Endodermal cell (in vitro differentiated cells): Measurements from ENCODE around the gene SLC7A1. TPM values are rescaled to one million over a fixed set of nuclear protein-coding genes. Genes with fewer than 3 reads are reported as not detected.

ENCODE experiments used
- DNase-seq: peaks from one replicate; pipeline ENCODE4 v3.0.0-alpha.2; 2017
- H3K27ac ChIP-seq: 2 replicates; pipeline ENCODE4 v1.5.1; 2013; ENCODE audit warnings: mild to moderate bottlenecking, low read depth, low read length, moderate library complexity
- H3K27me3 ChIP-seq: 2 replicates; pipeline ENCODE4 v1.6.1; 2013; ENCODE audit warnings: mild to moderate bottlenecking, low read length, moderate library complexity; ENCODE audit not compliant: insufficient read depth, control insufficient read depth, poor library complexity, severe bottlenecking
- H3K36me3 ChIP-seq: 2 replicates; pipeline ENCODE4 v1.7.0; 2013; ENCODE audit warnings: mild to moderate bottlenecking, low read length, moderate library complexity; ENCODE audit not compliant: control insufficient read depth, insufficient read depth
- H3K4me1 ChIP-seq: one replicate; pipeline ENCODE4 v1.7.0; 2013; ENCODE audit warnings: low read length; ENCODE audit not compliant: control insufficient read depth, insufficient read depth
- H3K4me3 ChIP-seq: 2 replicates; pipeline ENCODE4 v1.5.1; 2013; ENCODE audit warnings: mild to moderate bottlenecking, low read length, moderate library complexity
- H3K9ac ChIP-seq: 2 replicates; pipeline ENCODE4 v1.6.1; 2013; ENCODE audit warnings: mild to moderate bottlenecking, low read length, moderate library complexity; ENCODE audit not compliant: poor library complexity, severe bottlenecking; ENCODE audit errors: extremely low read depth
- H3K9me3 ChIP-seq: 2 replicates; pipeline ENCODE4 v1.6.1; 2013; ENCODE audit warnings: mild to moderate bottlenecking, low read length, moderate library complexity; ENCODE audit not compliant: control insufficient read depth
- H3K27ac Mint-ChIP-seq: 2 replicates; pipeline ENCODE4 v1.8.0; 2020; ENCODE audit warnings: mixed read lengths
- H3K27me3 Mint-ChIP-seq: 2 replicates; pipeline ENCODE4 v1.8.0; 2021; ENCODE audit warnings: mild to moderate bottlenecking, mixed read lengths; ENCODE audit not compliant: insufficient read depth
- H3K36me3 Mint-ChIP-seq: 2 replicates; pipeline ENCODE4 v1.8.0; 2020; ENCODE audit warnings: low read depth, mixed read lengths
- H3K4me1 Mint-ChIP-seq: 2 replicates; pipeline ENCODE4 v1.8.0; 2020; ENCODE audit warnings: mixed read lengths
- H3K4me3 Mint-ChIP-seq: 2 replicates; pipeline ENCODE4 v1.8.0; 2020; ENCODE audit warnings: mild to moderate bottlenecking, moderate library complexity, mixed read lengths
- H3K9me3 Mint-ChIP-seq: 2 replicates; pipeline ENCODE4 v1.8.0; 2020; ENCODE audit warnings: mild to moderate bottlenecking, mixed read lengths
- WGBS, 2 experiments: methylation state at CpG; one replicate each; pipeline versions ENCODE4 v1.1.5 to v1.1.7; 2013; ENCODE audit warnings: missing lambda C conversion rate in 2 of 2, mixed read lengths in 1 of 2; ENCODE audit not compliant: insufficient coverage in 1 of 2, insufficient read length in 1 of 2; 5-methylcytosine and 5-hydroxymethylcytosine counted together
- total RNA-seq, 2 donors: library from RNA; stranded (reverse); fragmentation: NEBNext Ultra II Directional in 1 of 2; extraction: Animal tissue kit (Norgen Biotek cat#: 25700) in 1 of 2; gene quantifications; 2 replicates in 1 of 2; 3 replicates in 1 of 2; pipeline ENCODE4 v1.2.1, GENCODE V29; 2021
- TF ChIP-seq, protein P1 (sequence below): fragments of 200-600 bp; sonication (generic); conservative IDR thresholded peaks from 2 replicates; pipeline ENCODE4 v1.5.0; 2021; ENCODE audit warnings: antibody characterized with exemption, mild to moderate bottlenecking

Gene SLC7A1
- total RNA-seq, 2 donors from 2014 or later, result 26.0 to 27.3 TPM

DNA sequence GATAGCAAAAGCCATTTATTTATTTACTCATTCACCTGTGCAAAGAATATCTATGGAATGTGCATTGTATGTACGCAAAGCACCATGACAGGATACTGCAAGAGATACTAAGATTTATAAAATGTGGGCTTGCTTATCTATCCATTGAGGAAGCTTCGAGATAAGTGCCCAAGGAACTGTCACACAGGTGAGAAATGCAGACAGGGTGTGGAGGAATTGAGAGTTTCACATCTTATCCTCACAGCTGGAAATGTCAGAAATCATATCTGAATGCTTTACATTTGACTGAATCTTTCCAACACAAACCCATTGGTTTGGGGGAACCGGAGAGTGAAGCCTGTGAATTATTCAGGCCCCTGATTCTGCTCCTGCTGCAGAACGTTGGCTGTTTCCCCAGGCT lies 113.0 kb downstream of the SLC7A1 start:
- H3K27ac Mint-ChIP-seq, result no peak overlapping the region
- no peak overlapping the region for H3K4me3 Mint-ChIP-seq

DNA sequence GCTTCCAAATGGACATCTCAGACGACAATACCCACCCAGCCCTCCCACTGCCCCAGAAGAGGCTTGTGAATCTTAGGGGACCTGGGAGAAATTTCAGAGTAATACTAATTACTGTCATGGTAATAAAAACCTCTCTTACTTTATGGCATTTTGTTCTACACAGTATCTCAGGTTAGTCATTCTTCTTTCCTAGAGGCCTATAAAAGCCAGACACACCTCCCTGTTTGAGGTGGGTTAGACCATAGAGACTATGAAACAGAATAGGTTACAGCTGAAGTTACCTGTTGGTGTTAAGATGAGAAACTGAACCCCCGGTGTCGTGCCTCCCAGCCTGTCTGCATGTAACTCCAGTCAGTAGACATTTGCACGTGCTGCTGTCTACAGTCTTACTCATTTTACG lies 113.9 kb downstream of the SLC7A1 start:
- no peaks in the 10 kb centered on the region for H3K9me3 ChIP-seq
- Mint-ChIP-seq H3K4me1 (peaks cover 24% of the 10 kb centered on the region), H3K4me3 (no peak overlapping the region), H3K27me3 (peaks cover 22% of the 10 kb centered on the region), H3K36me3 (no peaks in the 10 kb centered on the region), H3K9me3 (no peaks in the 10 kb centered on the region), H3K27ac (no peak overlapping the region)
- H3K27me3 ChIP-seq, result peaks cover 7% of the 10 kb centered on the region
- no peak overlapping the region for H3K9ac ChIP-seq
- H3K27ac ChIP-seq, result no peak overlapping the region
- no peak for DNase-seq
- H3K4me3 ChIP-seq, result no peak overlapping the region
- no peaks in the 10 kb centered on the region for H3K36me3 ChIP-seq
- peaks cover 6% of the 10 kb centered on the region for H3K4me1 ChIP-seq
- whole genome bisulfite sequencing, 2 experiments, result 89 to 96% methylated on average over 4 to 5 of the region's 5 CpGs
- TF ChIP-seq, protein P1, sequence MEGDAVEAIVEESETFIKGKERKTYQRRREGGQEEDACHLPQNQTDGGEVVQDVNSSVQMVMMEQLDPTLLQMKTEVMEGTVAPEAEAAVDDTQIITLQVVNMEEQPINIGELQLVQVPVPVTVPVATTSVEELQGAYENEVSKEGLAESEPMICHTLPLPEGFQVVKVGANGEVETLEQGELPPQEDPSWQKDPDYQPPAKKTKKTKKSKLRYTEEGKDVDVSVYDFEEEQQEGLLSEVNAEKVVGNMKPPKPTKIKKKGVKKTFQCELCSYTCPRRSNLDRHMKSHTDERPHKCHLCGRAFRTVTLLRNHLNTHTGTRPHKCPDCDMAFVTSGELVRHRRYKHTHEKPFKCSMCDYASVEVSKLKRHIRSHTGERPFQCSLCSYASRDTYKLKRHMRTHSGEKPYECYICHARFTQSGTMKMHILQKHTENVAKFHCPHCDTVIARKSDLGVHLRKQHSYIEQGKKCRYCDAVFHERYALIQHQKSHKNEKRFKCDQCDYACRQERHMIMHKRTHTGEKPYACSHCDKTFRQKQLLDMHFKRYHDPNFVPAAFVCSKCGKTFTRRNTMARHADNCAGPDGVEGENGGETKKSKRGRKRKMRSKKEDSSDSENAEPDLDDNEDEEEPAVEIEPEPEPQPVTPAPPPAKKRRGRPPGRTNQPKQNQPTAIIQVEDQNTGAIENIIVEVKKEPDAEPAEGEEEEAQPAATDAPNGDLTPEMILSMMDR, result no peak

More for the DNA sequence above, 113.0 kb downstream of the SLC7A1 start:
- Mint-ChIP-seq H3K36me3 (no peaks in the 10 kb centered on the region), H3K4me1 (peaks cover 24% of the 10 kb centered on the region), H3K27me3 (peaks cover 24% of the 10 kb centered on the region), H3K9me3 (no peaks in the 10 kb centered on the region)
- Histone ChIP-seq H3K36me3 (no peaks in the 10 kb centered on the region), H3K9me3 (no peaks in the 10 kb centered on the region), H3K27ac (no peak overlapping the region), H3K9ac (no peak overlapping the region), H3K4me3 (no peak overlapping the region), H3K4me1 (peaks cover 6% of the 10 kb centered on the region), H3K27me3 (peaks cover 7% of the 10 kb centered on the region)
- DNase-seq, result peak; percentile 18
- TF ChIP-seq, protein P1, result no peak
- WGBS, 2 experiments, result 77 to 100% methylated on average over 1 to 4 of the region's 4 CpGs

DNA sequence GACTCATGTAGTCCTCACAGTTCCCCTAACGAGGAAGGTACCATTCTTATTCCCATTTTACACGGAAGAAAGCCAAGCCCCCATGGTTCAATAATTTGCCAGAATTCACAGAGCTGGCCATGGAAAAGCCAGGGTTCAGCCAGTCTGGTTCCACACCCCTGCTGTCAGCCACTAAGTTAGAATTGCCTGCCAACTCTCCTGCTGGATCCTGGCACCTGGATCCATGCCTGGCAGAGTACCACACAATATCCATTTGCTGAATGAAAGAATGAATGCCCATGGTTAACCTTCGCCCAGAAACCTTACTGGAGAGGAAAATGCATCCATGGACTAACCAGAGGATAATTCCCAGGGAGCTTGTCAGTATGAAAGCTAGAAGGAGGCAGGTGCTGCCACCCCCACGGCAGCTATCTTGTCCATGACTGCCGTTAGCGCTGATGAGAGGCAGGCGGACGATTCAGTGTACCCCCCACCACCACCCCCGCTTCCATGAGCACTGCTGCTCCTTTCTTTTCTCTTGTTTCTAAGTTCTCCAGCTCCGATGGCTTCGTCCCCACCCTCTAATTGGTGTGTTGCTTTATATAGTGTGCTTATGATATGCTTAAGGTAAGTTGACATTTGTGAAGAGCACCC lies 114.5 kb downstream of the SLC7A1 start:
- Histone ChIP-seq H3K9ac (no peak overlapping the region), H3K27me3 (peaks cover 7% of the 10 kb centered on the region), H3K27ac (no peak overlapping the region), H3K36me3 (no peaks in the 10 kb centered on the region), H3K9me3 (no peaks in the 10 kb centered on the region), H3K4me3 (no peak overlapping the region), H3K4me1 (peaks cover 6% of the 10 kb centered on the region)
- Mint-ChIP-seq H3K4me1 (peaks cover 24% of the 10 kb centered on the region), H3K27me3 (peaks cover 21% of the 10 kb centered on the region), H3K9me3 (no peaks in the 10 kb centered on the region), H3K36me3 (no peaks in the 10 kb centered on the region), H3K27ac (no peak overlapping the region), H3K4me3 (no peak overlapping the region)
- DNase-seq, result peak; percentile 28
- TF ChIP-seq, protein P1, result no peak
- 86 to 90% methylated on average over 3 to 11 of the region's 11 CpGs for WGBS, 2 experiments
